ENCODE data around the gene CHIT1.

The CHIT1 gene

GRCh38 chr1:203196371-203196770 is 33.1 kb downstream of the CHIT1 start:
- no peak for DNase-seq (ENCODE audit: insufficient read length, low spot score)
- no peak for FAIRE-seq

- FAIRE-seq (no peak), DNase-seq (ENCODE audit: insufficient read length, low spot score) (no peak)
These were observed 38.5 kb downstream of the CHIT1 start for GRCh38 chr1:203190949-203191348.

- FAIRE-seq: no peak
- no peak for DNase-seq (ENCODE audit: insufficient read length, low spot score)
These were observed 39.5 kb downstream of the CHIT1 start for GRCh38 chr1:203189951-203190352.

- FAIRE-seq (no peak), DNase-seq (ENCODE audit: insufficient read length, low spot score) (no peak)
These were observed 40.7 kb downstream of the CHIT1 start for GRCh38 chr1:203188686-203189232.

- no peak for FAIRE-seq
- no peak for DNase-seq (ENCODE audit: insufficient read length, low spot score)
These were observed 41.7 kb downstream of the CHIT1 start for GRCh38 chr1:203187689-203188264.

GRCh38 chr1:203187304-203187685 is 42.2 kb downstream of the CHIT1 start:
- DNase-seq (ENCODE audit: insufficient read length, low spot score) (no peak), FAIRE-seq (no peak)

- FAIRE-seq (no peak), DNase-seq (ENCODE audit: insufficient read length, low spot score) (no peak)
These were observed 42.8 kb downstream of the CHIT1 start, which contains the start of gene CHI3L1 for GRCh38 chr1:203186446-203187303. Gene CHI3L1 (minus strand): TSS chr1:203186704. CDS start chr1:203186623, 81 bp downstream.

- DNase-seq (ENCODE audit: insufficient read length, low spot score): no peak
- no peak for FAIRE-seq
These were observed 43.4 kb downstream of the CHIT1 start for GRCh38 chr1:203186091-203186445.

- FAIRE-seq (no peak), DNase-seq (ENCODE audit: insufficient read length, low spot score) (no peak)
These were observed 43.9 kb downstream of the CHIT1 start for GRCh38 chr1:203185585-203185984.

- FAIRE-seq: no peak
- DNase-seq (ENCODE audit: insufficient read length, low spot score): no peak
These were observed 44.4 kb downstream of the CHIT1 start for GRCh38 chr1:203185061-203185461.

GRCh38 chr1:203184467-203184866 is 45.0 kb downstream of the CHIT1 start:
- FAIRE-seq: no peak
- no peak for DNase-seq (ENCODE audit: insufficient read length, low spot score)

GRCh38 chr1:203183828-203184227 is 45.6 kb downstream of the CHIT1 start:
- DNase-seq (ENCODE audit: insufficient read length, low spot score) (no peak), FAIRE-seq (no peak)

GRCh38 chr1:203182387-203182953 is 47.0 kb downstream of the CHIT1 start:
- no peak for DNase-seq (ENCODE audit: insufficient read length, low spot score)
- no peak for FAIRE-seq

GRCh38 chr1:203181586-203182386 is 47.7 kb downstream of the CHIT1 start:
- no peak for FAIRE-seq
- DNase-seq (ENCODE audit: insufficient read length, low spot score): no peak

GRCh38 chr1:203180611-203181330 is 48.7 kb downstream of the CHIT1 start:
- FAIRE-seq: no peak

GRCh38 chr1:203179667-203180005 is 49.8 kb downstream of the CHIT1 start:
- no peak for FAIRE-seq
- DNase-seq (ENCODE audit: insufficient read length, low spot score): no peak

More at GRCh38 chr1:203180611-203181330, 48.7 kb downstream of the CHIT1 start:
- no peak for DNase-seq (ENCODE audit: insufficient read length, low spot score)

GRCh38 chr1:203178821-203179666 is 50.4 kb downstream of the CHIT1 start:
- FAIRE-seq: no peak
- DNase-seq (ENCODE audit: insufficient read length, low spot score): no peak

- FAIRE-seq (no peak), DNase-seq (ENCODE audit: insufficient read length, low spot score) (no peak)
These were observed 51.4 kb downstream of the CHIT1 start for GRCh38 chr1:203178083-203178482.

GRCh38 chr1:203177470-203178039 is 51.9 kb downstream of the CHIT1 start:
- DNase-seq (ENCODE audit: insufficient read length, low spot score): no peak
- FAIRE-seq: no peak
